ENCODE data around the gene ORM1.

The ORM1 gene

GRCh38 chr9:114362394-114362793 is 39.5 kb downstream of the ORM1 start:
- in situ Hi-C loops (cut with HindIII; ENCODE audit: low sequenced_read_pairs), result no loop called here

- in situ Hi-C loops (cut with HindIII; ENCODE audit: low sequenced_read_pairs), result no loop called here
These were observed 40.5 kb downstream of the ORM1 start for GRCh38 chr9:114363424-114363823.

GRCh38 chr9:114364134-114365041 is 41.5 kb downstream of the ORM1 start:
- in situ Hi-C loops (cut with HindIII; ENCODE audit: low sequenced_read_pairs), result no loop called here

- in situ Hi-C loops (cut with HindIII; ENCODE audit: low sequenced_read_pairs), result no loop called here
These were observed 42.3 kb downstream of the ORM1 start for GRCh38 chr9:114365194-114365593.

- in situ Hi-C loops (cut with HindIII; ENCODE audit: low sequenced_read_pairs), result no loop called here
These were observed 43.6 kb downstream of the ORM1 start for GRCh38 chr9:114366334-114367128.

- in situ Hi-C loops (cut with HindIII; ENCODE audit: low sequenced_read_pairs), result no loop called here
These were observed 44.5 kb downstream of the ORM1 start for GRCh38 chr9:114367366-114367765.

- in situ Hi-C loops (cut with HindIII; ENCODE audit: low sequenced_read_pairs), result no loop called here
These were observed 45.1 kb downstream of the ORM1 start for GRCh38 chr9:114367772-114368569.

GRCh38 chr9:114369216-114370130 is 46.6 kb downstream of the ORM1 start:
- in situ Hi-C loops (cut with HindIII; ENCODE audit: low sequenced_read_pairs), result no loop called here

- in situ Hi-C loops (cut with HindIII; ENCODE audit: low sequenced_read_pairs), result no loop called here
These were observed 47.5 kb downstream of the ORM1 start for GRCh38 chr9:114370251-114370967.

GRCh38 chr9:114370968-114371320 is 48.0 kb downstream of the ORM1 start:
- in situ Hi-C loops (cut with HindIII; ENCODE audit: low sequenced_read_pairs), result no loop called here

GRCh38 chr9:114371343-114371944 is 48.5 kb downstream of the ORM1 start:
- in situ Hi-C loops (cut with HindIII; ENCODE audit: low sequenced_read_pairs), result no loop called here

GRCh38 chr9:114371973-114372917 is 49.3 kb downstream of the ORM1 start:
- in situ Hi-C loops (cut with HindIII; ENCODE audit: low sequenced_read_pairs), result no loop called here

- in situ Hi-C loops (cut with HindIII; ENCODE audit: low sequenced_read_pairs), result no loop called here
These were observed 50.1 kb downstream of the ORM1 start for GRCh38 chr9:114372921-114373448.

- in situ Hi-C loops (cut with HindIII; ENCODE audit: low sequenced_read_pairs), result no loop called here
These were observed 51.2 kb downstream of the ORM1 start for GRCh38 chr9:114373960-114374730.

- in situ Hi-C loops (cut with HindIII; ENCODE audit: low sequenced_read_pairs), result no loop called here
These were observed 52.0 kb downstream of the ORM1 start for GRCh38 chr9:114374936-114375335.

GRCh38 chr9:114375386-114376175 is 52.7 kb downstream of the ORM1 start:
- in situ Hi-C loops (cut with HindIII; ENCODE audit: low sequenced_read_pairs), result no loop called here

Data from endothelial cell of hepatic sinusoid (primary cell).